Measurements from ENCODE around the gene FUOM. TPM values are rescaled to one million over a fixed set of nuclear protein-coding genes. Genes with fewer than 3 reads are reported as not detected.

Gene FUOM
- total and polyA plus RNA-seq, 10 of the 15 experiments (the other 5 are each of a cell fraction or from before 2014, with no cell fraction given): 1.8 to 41.7 (median 25.6) TPM

DNA sequence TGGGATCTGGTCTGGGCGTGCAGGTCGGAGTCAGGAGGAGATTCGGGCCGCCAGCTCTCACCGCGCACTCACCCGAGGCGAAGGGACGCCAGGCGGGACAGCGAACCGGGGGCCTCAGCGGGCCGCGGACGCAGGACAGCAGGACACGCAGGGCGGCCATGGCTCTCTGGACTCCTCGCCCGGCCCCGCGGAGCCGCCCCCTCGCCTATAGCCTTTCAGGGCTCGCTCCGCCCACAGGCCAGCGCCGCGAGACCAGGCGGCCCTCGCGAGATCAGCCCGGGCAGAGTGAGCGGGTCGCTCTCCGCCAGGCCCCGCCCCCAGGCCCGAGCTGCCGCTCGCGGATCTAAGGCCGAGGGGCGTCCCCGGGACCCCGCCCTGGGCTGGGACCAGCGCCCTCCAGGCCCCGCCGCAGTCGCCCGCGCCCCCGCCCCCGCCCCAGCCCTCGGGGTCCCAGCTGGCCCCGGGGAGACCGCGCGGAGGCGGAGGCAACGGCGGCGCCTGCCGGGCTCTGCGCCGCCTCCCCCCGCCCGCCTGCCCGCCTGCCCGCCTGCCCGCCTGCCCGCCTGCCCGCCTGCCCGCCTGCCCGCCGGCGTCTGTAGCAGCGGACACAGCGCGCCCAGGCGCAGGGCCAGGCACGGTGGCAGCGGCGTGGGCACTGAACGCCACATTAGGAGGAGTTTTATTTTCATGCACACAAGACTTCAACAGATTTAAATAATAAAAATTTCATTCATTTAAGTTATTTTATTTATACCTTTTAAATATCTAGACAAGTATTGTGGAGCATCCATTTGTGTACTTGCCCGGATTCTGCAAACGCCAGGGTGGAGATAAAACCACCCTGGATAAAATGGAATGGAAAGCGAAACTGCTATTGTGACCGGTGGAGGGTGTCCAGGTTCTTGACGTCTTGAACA is 15.6 kb upstream of the FUOM start, which contains the start of gene ECHS1 (continued):
- TF ChIP-seq, protein P1, sequence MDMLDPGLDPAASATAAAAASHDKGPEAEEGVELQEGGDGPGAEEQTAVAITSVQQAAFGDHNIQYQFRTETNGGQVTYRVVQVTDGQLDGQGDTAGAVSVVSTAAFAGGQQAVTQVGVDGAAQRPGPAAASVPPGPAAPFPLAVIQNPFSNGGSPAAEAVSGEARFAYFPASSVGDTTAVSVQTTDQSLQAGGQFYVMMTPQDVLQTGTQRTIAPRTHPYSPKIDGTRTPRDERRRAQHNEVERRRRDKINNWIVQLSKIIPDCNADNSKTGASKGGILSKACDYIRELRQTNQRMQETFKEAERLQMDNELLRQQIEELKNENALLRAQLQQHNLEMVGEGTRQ (IDR thresholded peaks at IDR 0.05; ENCODE audit: borderline replicate concordance, low read depth, low read length): no peak
- TF ChIP-seq ZNF274 (IDR thresholded peaks at IDR 0.05; ENCODE audit: insufficient read depth, insufficient read length) (no peak), NFIC (IDR thresholded peaks at IDR 0.05; ENCODE audit: low read depth, low read length) (no peak), NRF1 (conservative IDR thresholded peaks at IDR 0.05; ENCODE audit: low read depth, low read length) (no peak), ZBED1 (IDR thresholded peaks at IDR 0.05; ENCODE audit: borderline replicate concordance) (no peak), EGR1 (IDR thresholded peaks at IDR 0.05; ENCODE audit: borderline replicate concordance in 1 of 2, low read depth in 2 of 2, low read length in 2 of 2) (peak in 1 of 2 experiments; percentile 66; a peak in 1 of 3 replicates), NBN (IDR thresholded peaks at IDR 0.05) (0 out of 2 replicates have a peak, but pooled peaks have one; percentile 12), ZNF622 (IDR thresholded peaks at IDR 0.05) (no peak), EP300 (IDR thresholded peaks at IDR 0.05; ENCODE audit: borderline replicate concordance in 1 of 2, control insufficient read depth in 1 of 2, low read depth in 2 of 2, low read length in 2 of 2) (no peak), DPF2 (IDR thresholded peaks at IDR 0.05) (no peak), SIN3A (IDR thresholded peaks at IDR 0.05; ENCODE audit: low read depth, low read length) (no peak), KDM1A (IDR thresholded peaks at IDR 0.05; ENCODE audit: borderline replicate concordance) (no peak), PAX5 (IDR thresholded peaks at IDR 0.05; ENCODE audit: borderline replicate concordance, low read depth, low read length) (no peak), MYC (IDR thresholded peaks at IDR 0.05; ENCODE audit: insufficient read depth, insufficient read length, insufficient replicate concordance, low read length, severe bottlenecking) (no peak), SIX5 (IDR thresholded peaks at IDR 0.05; ENCODE audit: low read depth, low read length, severe bottlenecking) (no peak), CREM (IDR thresholded peaks at IDR 0.05; ENCODE audit: low read depth) (no peak)
- TF ChIP-seq, protein P2, sequence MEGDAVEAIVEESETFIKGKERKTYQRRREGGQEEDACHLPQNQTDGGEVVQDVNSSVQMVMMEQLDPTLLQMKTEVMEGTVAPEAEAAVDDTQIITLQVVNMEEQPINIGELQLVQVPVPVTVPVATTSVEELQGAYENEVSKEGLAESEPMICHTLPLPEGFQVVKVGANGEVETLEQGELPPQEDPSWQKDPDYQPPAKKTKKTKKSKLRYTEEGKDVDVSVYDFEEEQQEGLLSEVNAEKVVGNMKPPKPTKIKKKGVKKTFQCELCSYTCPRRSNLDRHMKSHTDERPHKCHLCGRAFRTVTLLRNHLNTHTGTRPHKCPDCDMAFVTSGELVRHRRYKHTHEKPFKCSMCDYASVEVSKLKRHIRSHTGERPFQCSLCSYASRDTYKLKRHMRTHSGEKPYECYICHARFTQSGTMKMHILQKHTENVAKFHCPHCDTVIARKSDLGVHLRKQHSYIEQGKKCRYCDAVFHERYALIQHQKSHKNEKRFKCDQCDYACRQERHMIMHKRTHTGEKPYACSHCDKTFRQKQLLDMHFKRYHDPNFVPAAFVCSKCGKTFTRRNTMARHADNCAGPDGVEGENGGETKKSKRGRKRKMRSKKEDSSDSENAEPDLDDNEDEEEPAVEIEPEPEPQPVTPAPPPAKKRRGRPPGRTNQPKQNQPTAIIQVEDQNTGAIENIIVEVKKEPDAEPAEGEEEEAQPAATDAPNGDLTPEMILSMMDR (IDR thresholded peaks at IDR 0.05 in 2 of 3, conservative IDR thresholded peaks at IDR 0.05 in 1 of 3; ENCODE audit: control insufficient read depth in 2 of 3, extremely low read depth in 1 of 3, insufficient read depth in 1 of 3, low read depth in 3 of 3, low read length in 3 of 3): no peak
- TF ChIP-seq, protein P3, sequence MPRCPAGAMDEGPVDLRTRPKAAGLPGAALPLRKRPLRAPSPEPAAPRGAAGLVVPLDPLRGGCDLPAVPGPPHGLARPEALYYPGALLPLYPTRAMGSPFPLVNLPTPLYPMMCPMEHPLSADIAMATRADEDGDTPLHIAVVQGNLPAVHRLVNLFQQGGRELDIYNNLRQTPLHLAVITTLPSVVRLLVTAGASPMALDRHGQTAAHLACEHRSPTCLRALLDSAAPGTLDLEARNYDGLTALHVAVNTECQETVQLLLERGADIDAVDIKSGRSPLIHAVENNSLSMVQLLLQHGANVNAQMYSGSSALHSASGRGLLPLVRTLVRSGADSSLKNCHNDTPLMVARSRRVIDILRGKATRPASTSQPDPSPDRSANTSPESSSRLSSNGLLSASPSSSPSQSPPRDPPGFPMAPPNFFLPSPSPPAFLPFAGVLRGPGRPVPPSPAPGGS (IDR thresholded peaks at IDR 0.05; ENCODE audit: borderline replicate concordance, insufficient read depth, low read depth, low read length, poor library complexity, severe bottlenecking): no peak
- TF ChIP-seq, protein P4, sequence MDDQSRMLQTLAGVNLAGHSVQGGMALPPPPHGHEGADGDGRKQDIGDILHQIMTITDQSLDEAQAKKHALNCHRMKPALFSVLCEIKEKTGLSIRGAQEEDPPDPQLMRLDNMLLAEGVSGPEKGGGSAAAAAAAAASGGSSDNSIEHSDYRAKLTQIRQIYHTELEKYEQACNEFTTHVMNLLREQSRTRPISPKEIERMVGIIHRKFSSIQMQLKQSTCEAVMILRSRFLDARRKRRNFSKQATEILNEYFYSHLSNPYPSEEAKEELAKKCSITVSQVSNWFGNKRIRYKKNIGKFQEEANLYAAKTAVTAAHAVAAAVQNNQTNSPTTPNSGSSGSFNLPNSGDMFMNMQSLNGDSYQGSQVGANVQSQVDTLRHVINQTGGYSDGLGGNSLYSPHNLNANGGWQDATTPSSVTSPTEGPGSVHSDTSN (IDR thresholded peaks at IDR 0.05; ENCODE audit: insufficient replicate concordance, low read depth, low read length): no peak
- TF ChIP-seq, protein P5, sequence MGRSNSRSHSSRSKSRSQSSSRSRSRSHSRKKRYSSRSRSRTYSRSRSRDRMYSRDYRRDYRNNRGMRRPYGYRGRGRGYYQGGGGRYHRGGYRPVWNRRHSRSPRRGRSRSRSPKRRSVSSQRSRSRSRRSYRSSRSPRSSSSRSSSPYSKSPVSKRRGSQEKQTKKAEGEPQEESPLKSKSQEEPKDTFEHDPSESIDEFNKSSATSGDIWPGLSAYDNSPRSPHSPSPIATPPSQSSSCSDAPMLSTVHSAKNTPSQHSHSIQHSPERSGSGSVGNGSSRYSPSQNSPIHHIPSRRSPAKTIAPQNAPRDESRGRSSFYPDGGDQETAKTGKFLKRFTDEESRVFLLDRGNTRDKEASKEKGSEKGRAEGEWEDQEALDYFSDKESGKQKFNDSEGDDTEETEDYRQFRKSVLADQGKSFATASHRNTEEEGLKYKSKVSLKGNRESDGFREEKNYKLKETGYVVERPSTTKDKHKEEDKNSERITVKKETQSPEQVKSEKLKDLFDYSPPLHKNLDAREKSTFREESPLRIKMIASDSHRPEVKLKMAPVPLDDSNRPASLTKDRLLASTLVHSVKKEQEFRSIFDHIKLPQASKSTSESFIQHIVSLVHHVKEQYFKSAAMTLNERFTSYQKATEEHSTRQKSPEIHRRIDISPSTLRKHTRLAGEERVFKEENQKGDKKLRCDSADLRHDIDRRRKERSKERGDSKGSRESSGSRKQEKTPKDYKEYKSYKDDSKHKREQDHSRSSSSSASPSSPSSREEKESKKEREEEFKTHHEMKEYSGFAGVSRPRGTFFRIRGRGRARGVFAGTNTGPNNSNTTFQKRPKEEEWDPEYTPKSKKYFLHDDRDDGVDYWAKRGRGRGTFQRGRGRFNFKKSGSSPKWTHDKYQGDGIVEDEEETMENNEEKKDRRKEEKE (IDR thresholded peaks at IDR 0.05): no peak
